ENCODE results near the gene ATP4B. TPM values are rescaled to one million over a fixed set of nuclear protein-coding genes. Genes with fewer than 3 reads are reported as not detected.

Gene ATP4B
- total and polyA plus RNA-seq, 2 donors (not counting 3 experiments of a cell fraction or from before 2014, with no cell fraction given): 0.06 TPM; not detected in 1

DNA sequence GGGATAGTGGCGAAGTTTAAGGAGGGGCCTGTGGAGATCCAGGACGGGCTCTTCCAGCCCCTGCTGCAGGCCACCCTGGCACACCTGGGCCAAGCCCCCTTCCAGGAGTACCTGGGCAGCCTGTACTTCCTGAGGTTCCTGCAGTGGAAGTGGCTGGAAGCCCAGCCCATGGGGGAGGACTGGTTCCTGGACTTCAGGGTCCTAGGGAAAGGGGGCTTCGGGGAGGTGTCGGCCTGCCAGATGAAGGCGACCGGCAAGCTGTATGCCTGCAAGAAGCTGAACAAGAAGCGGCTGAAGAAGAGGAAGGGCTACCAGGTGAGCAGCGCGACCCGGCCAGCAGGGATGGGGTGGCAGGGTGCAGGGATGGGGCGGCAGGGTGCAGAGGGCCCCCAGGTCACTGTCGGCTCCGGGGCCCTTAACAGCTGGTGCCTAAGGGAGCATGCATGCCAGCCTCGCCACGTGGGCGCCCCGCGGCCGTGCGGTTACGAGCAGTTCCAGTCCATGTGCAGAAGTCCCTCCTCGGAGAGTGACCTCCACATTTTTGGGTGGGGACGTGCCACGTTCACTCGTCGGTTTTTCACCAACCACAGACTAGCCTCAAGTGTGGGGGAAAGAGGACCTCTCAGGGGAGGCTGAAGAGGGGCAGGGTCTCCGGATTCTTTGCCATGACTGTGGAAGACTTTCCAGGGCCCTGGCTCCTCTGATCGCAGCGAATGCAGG is 9.9 kb upstream of the ATP4B start:
- Histone ChIP-seq H3K9me1 (replicated peaks; ENCODE audit: control insufficient read depth, extremely low read depth, insufficient read depth, low read length) (no peaks in the 10 kb centered on the region), H3K4me1 (ENCODE audit: control insufficient read depth, extremely low read depth, insufficient read depth, low read length) (no peaks in the 10 kb centered on the region), H4K20me1 (replicated peaks; ENCODE audit: control insufficient read depth, extremely low read depth, insufficient read depth, low read length) (no peaks in the 10 kb centered on the region), H2AFZ (ENCODE audit: low read depth, low read length) (no peak overlapping the region), H3K79me2 (ENCODE audit: control insufficient read depth, insufficient read depth, low read length) (no peaks in the 10 kb centered on the region), H3K4me2 (ENCODE audit: insufficient read depth, low read length) (no peak overlapping the region), H3K9ac (replicated peaks; ENCODE audit: extremely low read depth, insufficient read depth, low read length) (no peak overlapping the region), H3K36me3 (ENCODE audit: control insufficient read depth in 2 of 2, extremely low read depth in 1 of 2, insufficient read depth in 2 of 2, low read length in 2 of 2) (no peaks in the 10 kb centered on the region), H3K4me3 (replicated peaks in 1 of 3; ENCODE audit: insufficient read depth in 1 of 3, low read depth in 1 of 3, low read length in 3 of 3) (no peak overlapping the region), H3K27me3 (ENCODE audit: control insufficient read depth in 2 of 2, insufficient read depth in 2 of 2, low read length in 2 of 2) (peaks cover 0 to 2% of the 10 kb centered on the region in 2 experiments), H3K9me3 (replicated peaks; ENCODE audit: control insufficient read depth, insufficient read depth, low read length) (no peaks in the 10 kb centered on the region), H3K27ac (ENCODE audit: insufficient read depth, low read depth, low read length) (no peak overlapping the region)
- FAIRE-seq: no peak
- TF ChIP-seq MAX (IDR thresholded peaks at IDR 0.05; ENCODE audit: insufficient read depth, insufficient read length) (no peak), FOS (IDR thresholded peaks at IDR 0.05; ENCODE audit: borderline replicate concordance, insufficient read depth, low read length) (no peak), JUN (IDR thresholded peaks at IDR 0.05; ENCODE audit: borderline replicate concordance, insufficient read depth, insufficient read length, low read depth) (no peak), EZH2 (IDR thresholded peaks at IDR 0.05; ENCODE audit: borderline replicate concordance, low read depth, low read length, severe bottlenecking) (no peak), POLR2A (IDR thresholded peaks at IDR 0.05; ENCODE audit: low read depth, low read length) (no peak), GATA2 (IDR thresholded peaks at IDR 0.05; ENCODE audit: insufficient read depth, insufficient read length, low read depth, low read length) (no peak), MYC (IDR thresholded peaks at IDR 0.05; ENCODE audit: low read depth, low read length) (no peak), POLR2AphosphoS5 (IDR thresholded peaks at IDR 0.05; ENCODE audit: insufficient read depth, low read depth, low read length) (no peak)
- TF ChIP-seq, protein P1, sequence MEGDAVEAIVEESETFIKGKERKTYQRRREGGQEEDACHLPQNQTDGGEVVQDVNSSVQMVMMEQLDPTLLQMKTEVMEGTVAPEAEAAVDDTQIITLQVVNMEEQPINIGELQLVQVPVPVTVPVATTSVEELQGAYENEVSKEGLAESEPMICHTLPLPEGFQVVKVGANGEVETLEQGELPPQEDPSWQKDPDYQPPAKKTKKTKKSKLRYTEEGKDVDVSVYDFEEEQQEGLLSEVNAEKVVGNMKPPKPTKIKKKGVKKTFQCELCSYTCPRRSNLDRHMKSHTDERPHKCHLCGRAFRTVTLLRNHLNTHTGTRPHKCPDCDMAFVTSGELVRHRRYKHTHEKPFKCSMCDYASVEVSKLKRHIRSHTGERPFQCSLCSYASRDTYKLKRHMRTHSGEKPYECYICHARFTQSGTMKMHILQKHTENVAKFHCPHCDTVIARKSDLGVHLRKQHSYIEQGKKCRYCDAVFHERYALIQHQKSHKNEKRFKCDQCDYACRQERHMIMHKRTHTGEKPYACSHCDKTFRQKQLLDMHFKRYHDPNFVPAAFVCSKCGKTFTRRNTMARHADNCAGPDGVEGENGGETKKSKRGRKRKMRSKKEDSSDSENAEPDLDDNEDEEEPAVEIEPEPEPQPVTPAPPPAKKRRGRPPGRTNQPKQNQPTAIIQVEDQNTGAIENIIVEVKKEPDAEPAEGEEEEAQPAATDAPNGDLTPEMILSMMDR (IDR thresholded peaks at IDR 0.05; ENCODE audit: extremely low read depth in 1 of 2, insufficient read depth in 1 of 2, low read depth in 1 of 2, low read length in 2 of 2): no peak
- intact Hi-C loops (cut with micrococcal nuclease) (no loop called here), dilution Hi-C loops (cut with MboI; ENCODE audit: extremely low pct_ligation_motif_present, low sequenced_read_pairs) (no loop called here)
- CTCF ChIA-PET: interaction anchor here (0.5 to 2.6 kb wide), 2 partner anchors 57 to 218 kb away, joined by 4 to 10 read pairs; no protein-coding TSS in a partner anchor
- no TSS peak for BruUV-seq (replicated peaks)
- POLR2A ChIA-PET: no interaction called here
- no peak for DNase-seq (ENCODE audit: low read depth, low spot score)

All from endothelial cell of umbilical vein (primary cell).